HG02610 (cell line): ENCODE measurements around the gene COL25A1.
"Not testable (repeated sequence)": the region's sequence is repeated elsewhere in the genome, so short reads cannot be mapped to it uniquely, and the experiment has no call there.

Source experiments
- ATAC-seq: cut with Tn5 transposase; IDR thresholded peaks from one replicate; pipeline ENCODE4 v1.9.1; 2021; ENCODE audit warnings: mild to moderate bottlenecking, moderate library complexity; ENCODE audit not compliant: unreplicated experiment

Gene COL25A1

DNA sequence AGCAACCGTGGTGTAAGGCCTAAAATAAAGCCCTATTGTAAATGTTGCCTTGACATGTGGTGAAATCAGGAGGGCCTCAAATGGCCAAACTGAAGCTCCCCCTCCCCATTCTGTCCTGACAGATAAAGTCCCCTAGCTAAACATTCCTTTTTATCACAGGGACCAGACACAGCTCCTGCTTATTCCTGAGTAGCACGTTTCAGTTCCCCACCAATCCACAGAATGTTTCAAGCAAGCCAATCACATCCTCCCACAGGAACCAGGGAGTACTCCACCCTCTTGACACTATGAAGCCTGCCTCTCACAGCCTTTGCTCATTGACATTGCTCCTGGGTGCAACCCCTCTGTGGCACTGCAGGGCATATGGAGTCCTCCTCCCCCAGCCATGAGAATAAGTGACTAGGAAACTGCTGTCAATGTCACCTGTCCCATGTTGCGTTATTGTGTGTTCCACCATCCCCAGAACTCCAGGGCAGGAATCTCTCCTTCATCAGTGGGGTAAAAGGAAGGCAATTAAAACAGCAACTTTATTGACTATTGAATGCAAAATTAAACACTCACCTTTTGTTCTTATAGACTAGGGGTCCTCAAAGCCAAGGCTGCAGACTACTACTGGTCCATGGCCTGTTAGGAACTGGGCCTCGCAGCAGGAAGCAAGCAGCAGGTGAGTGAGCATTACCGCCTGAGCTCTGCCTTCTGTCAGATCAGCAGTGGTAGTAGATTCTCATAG, 128.1 kb downstream of the COL25A1 start:
- no peak for ATAC-seq

DNA sequence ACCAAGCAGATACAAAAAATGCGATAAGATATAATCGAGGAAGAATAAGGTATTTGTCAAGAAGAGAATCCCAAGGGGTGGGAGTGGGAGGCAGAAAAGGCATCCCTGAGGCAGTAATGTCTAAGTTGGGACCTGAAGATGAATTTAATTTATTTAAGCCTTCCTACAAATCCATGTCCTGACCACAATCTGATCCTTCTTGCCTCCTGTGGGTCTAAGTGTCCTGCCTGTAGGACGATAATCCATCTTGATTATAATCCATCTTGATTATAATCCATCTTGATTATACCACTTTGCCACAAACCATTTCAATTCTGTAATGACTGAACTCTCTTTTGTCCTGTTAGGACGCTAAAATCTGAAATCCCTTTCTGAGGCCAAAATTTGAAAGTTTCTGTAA, 130.2 kb downstream of the COL25A1 start:
- ATAC-seq = no peak

DNA sequence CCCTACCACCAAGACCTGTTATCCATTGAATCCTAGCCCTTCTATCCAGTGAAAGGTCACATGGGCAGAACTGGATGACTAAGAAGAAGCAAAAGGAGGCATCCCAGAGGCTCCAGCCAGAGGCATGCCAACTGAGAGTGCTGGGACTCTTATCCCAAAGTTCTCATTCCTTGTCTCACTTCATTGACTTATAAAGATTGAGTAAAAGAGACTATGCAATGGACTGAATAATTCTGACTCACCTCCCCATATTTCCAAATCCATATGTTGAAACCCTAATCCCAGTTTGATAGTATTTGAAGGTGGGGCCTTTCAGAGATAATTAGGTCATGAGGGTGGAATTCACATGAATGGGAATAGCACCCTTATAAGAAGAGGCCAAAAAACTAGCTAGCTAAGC, 131.4 kb downstream of the COL25A1 start:
- no peak for ATAC-seq

DNA sequence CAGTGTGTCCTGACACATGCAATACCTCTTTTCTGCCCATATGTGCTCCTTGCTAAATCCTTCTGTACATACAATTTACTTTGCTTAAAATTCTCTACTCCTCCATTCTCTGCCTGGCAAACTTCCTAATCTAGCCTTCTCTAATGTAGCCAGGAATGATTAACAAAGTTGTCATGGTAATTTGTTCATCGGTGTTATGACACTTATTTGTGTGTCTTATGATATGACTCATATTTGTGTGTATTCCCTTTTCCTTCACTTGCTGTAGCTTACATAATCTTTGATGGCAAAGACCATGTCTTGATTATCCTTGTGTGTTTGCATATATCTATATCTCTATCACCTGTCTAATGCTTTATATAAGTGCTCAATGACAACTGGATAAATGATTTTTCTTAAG, 133.3 kb downstream of the COL25A1 start:
- no peak for ATAC-seq

DNA sequence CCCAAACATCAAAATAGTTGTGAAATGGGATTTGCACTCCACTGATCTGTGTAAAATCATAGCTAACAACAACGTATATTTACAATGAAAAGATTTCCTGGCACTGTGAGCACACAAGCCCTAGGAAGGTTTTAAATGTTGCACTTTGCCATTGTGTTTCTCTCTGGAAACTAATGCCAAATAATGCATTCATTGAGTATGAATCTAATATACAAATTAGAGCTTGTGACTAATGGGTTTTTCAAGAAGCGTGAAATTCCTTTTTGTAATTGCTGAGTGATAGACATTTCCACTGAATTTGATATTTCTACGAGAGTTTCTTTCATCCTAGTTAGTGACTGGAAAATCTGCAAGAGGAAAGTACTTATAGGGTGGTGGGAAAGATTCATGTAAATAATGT, 135.9 kb downstream of the COL25A1 start:
- no peak for ATAC-seq

DNA sequence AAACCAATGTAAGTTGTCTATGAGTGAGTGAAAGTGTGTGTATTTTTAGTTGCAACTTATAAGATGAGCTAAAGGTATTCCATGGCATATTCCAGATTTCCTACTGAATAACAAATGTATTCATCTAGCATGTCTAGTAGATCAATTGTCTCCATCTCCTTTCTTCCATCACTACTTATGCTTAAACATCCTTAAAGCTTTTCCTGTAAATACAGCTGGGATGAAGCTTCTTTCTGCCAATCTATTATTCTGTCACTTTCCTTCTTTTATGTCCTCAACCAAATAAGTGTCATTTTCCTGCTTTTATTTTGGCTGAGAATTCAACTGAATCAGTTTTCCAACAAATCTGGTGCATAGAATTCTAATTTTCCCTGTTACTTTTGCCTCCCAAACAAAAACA, 136.3 kb downstream of the COL25A1 start:
- ATAC-seq = no peak

DNA sequence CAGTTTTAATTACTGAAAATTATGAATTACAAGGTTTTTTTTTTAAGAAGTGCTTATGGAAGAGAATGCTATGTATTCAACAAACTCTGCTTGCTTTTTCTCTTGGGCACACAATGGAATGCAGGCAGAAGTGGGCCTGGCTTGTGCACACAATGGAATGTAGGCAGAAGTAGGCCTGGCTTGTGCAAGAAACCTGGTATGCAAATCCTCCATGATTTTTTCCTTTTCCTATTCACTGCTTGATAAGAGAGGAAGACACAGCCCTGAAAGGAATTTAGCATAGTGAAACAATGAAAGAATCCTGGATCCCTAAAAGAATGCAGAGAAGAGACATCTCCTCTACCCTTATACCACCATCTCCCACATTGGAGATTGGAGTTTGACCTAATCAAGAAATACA, 138.4 kb downstream of the COL25A1 start:
- ATAC-seq = no peak

DNA sequence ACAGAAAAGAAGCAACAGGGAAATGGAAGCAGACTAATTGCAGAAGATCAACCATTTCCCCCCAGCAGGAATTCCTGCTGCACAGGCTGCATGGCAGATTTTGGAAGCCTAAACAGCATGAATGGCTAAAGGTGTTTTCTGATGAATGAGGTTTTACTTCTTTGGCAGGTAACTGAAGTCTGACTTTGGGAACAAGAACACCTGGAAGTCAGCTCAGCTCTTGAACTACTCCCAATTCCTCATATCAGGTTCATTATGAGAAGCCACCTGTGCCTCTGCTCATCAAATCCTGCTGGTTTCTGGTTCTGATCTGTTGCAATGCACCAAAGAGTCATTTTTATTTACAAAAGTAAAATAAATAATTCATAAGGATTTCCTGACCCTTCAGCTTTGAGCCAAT, 139.0 kb downstream of the COL25A1 start:
- ATAC-seq = no peak

DNA sequence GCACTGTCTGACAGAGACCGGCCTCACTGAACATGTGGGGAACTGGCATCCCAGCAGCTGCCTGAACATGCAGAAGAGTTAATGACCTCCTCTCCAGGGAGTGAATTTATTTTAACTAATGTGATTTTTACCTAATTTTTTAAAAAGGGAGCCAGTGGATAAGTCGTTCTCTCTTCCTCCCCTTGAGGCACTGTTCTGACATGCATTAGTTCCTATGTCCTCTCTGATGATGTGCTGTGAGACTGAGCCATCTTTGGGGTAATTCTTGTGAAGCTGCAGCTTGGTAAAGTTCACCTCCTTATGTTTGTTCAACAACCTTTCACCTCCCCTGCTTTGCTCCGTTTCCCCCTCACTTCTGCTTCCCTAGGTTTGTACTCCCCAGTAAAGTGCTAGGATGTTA, 139.7 kb downstream of the COL25A1 start:
- ATAC-seq = no peak

DNA sequence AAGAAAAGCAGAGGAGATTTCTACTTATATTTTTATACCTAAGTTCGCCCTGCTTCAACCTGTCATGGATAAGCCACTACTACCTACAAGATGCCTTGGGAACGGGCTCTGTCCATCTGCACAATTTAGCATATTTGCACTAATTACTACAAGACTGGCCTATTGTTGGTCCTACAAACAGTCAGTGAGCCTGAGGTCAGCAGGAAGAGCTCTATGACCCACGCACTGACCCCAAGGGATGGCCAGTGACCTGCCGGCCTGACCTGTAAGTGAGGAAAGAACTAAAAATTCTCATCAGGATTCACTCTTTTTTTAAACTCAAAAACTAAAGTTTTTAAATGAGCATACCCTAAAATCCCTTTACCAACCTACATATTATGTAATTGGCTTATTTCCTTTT, 142.0 kb downstream of the COL25A1 start:
- ATAC-seq = no peak

DNA sequence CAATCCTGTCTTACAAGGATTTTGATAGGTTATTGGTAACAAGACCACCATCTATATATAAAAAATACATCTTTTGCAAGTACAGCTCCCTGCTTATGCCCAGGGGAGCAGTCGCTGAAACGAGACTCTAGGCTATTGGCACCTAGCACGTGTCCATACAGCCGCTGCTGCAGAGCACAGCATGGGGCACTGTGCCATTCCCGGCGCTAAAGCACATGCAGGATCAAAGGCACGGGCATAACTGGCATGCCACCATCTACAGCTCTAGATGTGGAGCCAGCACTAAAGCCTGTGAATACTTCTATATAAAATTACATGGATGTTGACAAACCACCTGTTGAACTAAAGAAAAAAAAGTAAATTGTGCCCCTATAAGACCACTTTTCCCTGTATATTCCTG, 144.8 kb downstream of the COL25A1 start:
- no peak for ATAC-seq

DNA sequence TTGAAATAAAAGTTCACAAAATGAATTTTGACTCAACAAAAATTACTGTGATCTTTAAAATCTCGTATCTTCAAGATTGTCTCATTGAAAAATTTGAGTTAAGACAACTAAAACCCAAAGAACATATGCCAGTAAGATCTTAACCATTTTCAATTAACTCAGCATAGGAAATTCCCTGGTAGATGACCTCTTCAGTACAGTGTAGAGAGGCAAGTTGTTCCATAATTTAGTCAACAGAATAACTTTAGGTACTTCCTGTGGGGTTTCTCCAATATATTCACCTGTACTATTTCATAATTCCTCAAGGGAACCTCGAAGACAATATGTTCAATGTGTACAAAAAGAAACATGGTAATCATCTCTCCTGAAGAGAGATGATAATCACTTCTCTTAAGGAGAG, 145.3 kb downstream of the COL25A1 start:
- peak; percentile 57 for ATAC-seq

DNA sequence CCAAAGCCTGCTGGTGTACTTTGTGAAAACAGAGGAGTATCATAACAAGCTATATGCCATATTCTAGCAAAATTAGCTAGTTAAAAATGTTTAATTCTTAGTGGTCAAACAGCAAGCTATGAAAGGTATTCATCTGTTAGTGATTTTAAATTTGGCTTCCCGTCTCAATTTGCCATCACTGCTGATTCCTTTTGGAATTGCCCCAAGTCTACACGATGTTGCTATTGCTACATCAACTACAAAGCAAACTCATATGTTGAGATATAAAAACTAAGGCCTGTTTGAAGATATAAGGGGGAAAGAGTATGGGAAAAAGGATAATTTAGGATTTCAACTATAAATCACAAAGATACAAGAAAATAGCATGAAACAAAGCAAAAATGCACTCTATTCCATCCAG, 146.1 kb downstream of the COL25A1 start:
- no peak for ATAC-seq

DNA sequence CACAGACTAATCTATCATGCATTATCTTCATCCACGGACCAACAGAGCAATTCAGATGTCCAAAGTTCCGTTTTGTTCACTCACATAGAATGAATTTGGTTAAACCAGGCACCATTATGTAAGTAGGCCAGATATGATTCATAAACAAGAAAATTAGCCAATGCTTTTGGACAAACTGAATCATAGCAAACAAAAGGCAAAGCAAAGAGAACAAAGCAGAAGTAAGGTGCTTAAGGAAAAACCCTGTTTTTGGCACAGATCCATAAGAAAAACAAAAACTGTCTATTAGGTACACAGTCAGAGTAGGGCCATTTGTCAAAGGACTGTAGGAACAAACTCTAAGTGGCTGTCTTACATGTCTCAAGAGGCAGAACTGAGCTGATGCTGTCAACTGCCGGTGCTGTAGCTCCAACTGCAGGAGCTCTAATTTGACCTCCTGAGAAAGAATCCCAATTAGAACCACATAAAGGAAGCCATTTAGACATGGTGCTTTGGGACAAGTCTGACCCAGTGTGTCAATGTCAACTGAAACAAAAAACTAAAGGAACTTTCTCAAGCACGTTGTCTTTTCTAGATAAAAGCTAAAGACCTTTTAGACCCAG, 146.7 kb downstream of the COL25A1 start:
- ATAC-seq = no peak

DNA sequence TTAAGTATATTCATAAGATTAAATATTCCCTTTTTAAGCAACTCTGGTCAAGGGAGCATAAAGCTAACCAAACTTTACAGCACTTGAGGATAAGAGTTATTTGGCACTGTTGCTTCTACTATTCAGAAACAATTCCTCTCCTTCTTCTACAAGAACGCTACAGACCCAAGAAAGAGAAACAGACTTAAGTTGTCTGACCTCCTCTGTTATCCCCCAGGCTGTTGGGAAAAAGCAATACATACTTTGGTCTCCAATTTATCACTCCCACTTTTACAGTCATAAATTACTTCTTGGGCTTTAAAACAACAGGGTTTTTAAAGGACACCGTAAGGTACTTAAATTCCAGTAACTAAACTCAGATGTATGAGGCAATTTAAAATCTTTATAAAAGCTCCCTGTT, 147.4 kb downstream of the COL25A1 start:
- no peak for ATAC-seq

DNA sequence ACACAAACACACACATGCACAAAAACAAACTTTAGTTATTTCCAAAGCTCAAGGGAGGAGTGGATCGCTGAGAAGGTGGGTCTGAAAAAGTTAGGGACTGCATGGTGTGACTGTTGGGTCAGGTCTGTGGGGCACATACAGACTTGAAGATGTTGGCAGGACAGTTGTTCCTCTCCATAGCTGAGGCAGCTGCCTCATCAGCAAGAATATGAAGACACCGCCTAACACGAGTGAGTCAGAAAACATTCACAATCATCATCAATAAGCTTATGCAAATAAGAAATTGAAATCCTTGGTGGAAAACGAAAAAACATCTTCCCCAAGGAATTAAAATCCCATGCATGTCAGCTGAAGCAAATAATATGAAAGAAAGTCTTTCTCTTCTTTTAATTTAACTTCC, 148.0 kb downstream of the COL25A1 start:
- ATAC-seq = no peak

DNA sequence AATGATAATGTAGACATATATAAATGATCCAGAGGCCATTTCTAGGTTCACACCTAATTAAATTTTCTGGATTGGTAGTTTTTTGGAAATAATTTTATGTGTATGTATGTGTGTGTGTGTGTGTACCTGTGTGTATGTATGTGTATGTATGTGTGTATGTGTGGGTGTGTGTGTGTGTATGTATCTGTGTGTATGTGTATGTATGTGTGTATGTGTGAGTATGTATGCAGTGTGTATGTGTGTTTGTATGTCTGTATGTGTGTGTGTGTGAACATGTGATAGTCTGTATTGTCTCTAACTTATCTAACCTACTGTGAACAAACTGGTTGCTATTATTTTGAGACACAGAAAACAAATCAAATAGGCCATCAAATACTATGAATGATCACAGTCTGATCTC, 152.6 kb downstream of the COL25A1 start:
- ATAC-seq = no peak

DNA sequence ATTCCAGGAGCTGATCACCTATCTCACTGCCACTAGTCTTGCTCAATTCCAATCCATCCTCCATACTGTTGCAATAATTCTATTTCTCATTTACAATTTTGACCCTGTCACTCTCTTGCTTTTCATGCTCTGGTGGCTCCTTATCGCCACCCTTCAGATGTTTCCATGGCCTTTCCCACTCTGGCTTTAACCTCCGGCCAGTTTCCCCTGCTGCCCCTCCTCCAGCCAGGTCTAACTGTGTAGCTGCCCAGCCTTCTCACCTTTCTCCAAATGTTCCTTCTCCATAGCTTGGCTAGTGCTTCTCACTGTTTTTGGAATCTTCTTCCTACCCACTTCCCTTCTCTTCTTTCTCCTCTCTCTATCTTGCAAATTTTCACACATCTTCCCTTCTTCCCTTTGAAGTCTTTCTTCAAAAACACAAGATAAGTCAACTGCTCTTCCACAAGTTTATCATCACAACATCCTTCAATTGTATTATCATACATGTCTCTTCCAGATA, 153.8 kb downstream of the COL25A1 start:
- ATAC-seq = no peak

DNA sequence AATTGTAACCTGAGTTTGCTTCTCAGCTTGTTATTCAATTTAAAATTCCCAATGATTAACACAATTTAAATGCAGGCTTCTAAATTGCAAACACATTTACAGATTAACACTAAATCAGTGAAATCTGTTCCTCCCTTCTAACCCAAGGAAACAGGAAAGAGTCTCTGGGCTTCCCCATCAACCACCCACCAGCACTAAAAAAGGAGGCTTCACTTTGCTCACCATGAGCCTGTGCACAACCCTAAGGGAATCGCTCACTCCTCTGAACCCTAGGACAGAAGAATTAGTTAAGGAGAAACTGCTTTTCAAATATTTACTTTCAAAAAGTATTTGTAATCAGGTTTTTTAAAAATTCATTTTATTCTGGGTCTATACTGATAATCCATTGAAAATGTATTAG, 155.3 kb downstream of the COL25A1 start:
- no peak for ATAC-seq

DNA sequence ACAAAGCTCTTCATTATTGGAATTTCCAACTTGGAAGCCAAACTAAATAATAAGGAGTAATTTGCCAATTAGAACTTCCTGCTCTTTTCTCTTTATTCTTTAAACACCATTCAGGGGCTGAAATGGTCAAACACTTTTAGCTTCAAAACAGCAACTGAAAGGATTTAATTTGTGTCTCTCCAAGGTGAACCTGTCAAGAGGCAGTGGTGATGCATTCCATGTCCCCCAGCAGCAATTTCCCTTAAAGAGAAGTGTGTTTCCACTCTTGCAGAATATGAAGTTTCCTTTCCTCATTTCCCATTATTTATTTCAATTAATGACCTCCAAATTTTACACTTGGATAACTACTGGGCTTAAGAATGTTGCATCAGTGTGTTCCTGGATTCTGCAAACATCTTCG, 156.0 kb downstream of the COL25A1 start:
- no peak for ATAC-seq

DNA sequence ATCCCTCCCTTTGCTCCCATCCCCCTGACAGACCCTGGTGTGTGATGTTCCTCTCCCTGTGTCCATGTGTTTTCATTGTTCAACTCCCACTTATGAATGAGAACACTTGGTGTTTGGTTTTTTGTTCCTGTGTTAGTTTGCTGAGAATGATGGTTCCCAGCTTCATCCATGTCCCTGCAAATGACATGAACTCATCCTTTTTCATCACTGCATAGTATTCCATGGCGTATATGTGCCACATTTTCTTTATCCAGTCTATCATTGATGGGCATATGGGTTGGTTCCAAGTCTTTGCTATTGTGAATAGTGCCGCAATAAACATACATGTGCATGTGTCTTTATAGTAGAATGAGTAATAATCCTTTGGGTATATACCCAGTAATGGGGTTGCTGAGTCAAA, 164.3 kb downstream of the COL25A1 start:
- not testable (repeated sequence) for ATAC-seq

DNA sequence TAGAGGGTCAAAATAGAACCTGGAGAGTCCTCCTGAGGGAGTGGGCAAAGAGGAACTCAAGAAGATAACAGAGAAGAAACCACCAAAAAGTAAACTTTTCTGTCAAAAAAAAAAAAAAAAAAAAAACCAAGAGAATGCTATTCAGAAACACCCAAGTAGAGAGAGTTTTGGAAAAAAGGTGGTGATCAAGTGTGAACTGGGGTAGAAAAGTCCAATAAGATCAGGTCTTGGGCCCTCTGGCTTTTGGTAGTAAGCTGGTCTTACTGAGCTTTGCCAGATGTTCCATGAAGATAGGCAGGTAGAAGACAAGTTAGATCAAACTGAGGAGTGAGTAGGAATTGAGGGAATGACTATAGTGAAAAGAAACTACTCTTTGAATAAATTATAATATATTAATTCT, 167.5 kb downstream of the COL25A1 start:
- ATAC-seq = no peak

DNA sequence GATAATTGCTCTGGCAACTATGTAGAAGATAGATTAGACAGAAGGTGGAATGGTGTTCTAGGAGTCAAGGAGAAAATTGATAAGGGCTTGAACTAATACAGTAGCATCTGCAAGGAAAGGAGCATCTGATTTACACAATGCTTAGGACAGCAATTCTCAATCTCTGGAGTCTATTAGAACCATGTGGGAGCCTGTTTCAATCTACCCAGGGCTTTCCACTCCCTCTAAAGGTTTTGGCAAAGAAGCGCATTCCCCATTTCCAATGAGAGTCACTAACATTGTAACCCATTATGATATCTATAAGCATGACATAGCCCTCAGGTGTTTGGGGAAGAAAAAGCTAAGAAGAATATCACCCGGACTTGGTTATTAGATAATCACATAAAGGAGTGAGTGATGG, 168.2 kb downstream of the COL25A1 start:
- no peak for ATAC-seq
